Measurements from ENCODE around the gene OGA. TPM values are rescaled to one million over a fixed set of nuclear protein-coding genes. Genes with fewer than 3 reads are reported as not detected.

The OGA gene
- total and polyA plus RNA-seq, 2 donors (not counting 3 experiments of a cell fraction or from before 2014, with no cell fraction given) = 30.8 to 118 TPM

DNA sequence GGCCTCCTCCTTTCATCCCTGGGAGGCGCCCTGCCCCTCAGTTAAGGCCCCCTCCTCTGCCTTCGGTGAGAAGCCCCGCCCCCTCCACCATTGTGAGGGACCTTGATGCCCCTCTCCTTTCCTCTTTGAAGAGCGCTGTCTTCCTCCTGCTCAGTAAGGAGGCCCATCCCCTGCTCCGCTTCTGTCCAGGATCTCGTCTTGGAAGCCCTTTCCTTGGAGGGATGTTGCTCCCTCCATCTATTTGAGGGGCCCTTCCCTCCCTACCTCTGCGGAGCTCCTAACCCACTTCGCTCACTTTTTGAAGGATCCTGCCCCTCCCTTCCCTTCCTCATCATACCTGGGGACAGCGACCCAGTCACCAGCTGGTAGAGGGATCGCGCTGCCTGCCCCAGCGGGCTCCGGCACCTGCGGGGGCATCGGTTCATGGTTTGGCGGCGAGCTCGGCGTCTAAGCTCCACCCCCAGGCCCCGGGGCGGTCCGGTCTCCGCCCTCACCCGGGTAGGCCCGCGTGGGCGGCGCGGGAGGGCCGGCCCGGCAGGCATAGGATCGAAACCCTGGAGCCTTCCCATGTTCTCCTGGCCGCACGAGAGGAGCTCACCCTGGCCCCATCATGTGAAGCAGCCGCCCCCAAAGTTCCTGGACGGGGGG is 21.3 kb upstream of the OGA start:
- Histone ChIP-seq H3K4me2 (ENCODE audit: insufficient read depth, low read length) (peak overlapping the region; percentile 76), H2AFZ (ENCODE audit: low read depth, low read length) (peak overlapping the region; percentile 24), H3K27ac (ENCODE audit: insufficient read depth, low read depth, low read length) (no peak overlapping the region), H3K4me1 (ENCODE audit: control insufficient read depth, extremely low read depth, insufficient read depth, low read length) (peaks cover 13% of the 10 kb centered on the region), H3K27me3 (ENCODE audit: control insufficient read depth in 2 of 2, insufficient read depth in 2 of 2, low read length in 2 of 2) (no peaks in the 10 kb centered on the region), H3K9me1 (replicated peaks; ENCODE audit: control insufficient read depth, extremely low read depth, insufficient read depth, low read length) (no peaks in the 10 kb centered on the region), H3K9ac (replicated peaks; ENCODE audit: extremely low read depth, insufficient read depth, low read length) (no peak overlapping the region), H3K9me3 (replicated peaks; ENCODE audit: control insufficient read depth, insufficient read depth, low read length) (no peaks in the 10 kb centered on the region), H3K36me3 (ENCODE audit: control insufficient read depth in 2 of 2, extremely low read depth in 1 of 2, insufficient read depth in 2 of 2, low read length in 2 of 2) (no peaks in the 10 kb centered on the region), H3K79me2 (ENCODE audit: control insufficient read depth, insufficient read depth, low read length) (no peaks in the 10 kb centered on the region), H4K20me1 (replicated peaks; ENCODE audit: control insufficient read depth, extremely low read depth, insufficient read depth, low read length) (no peaks in the 10 kb centered on the region), H3K4me3 (replicated peaks in 1 of 3; ENCODE audit: insufficient read depth in 1 of 3, low read depth in 1 of 3, low read length in 3 of 3) (peak overlapping the region; percentile 1 to 7 (median 6))
- ChIA-PET POLR2A (interaction anchor here (0.6 kb wide), 2 partner anchors 38 to 45 kb away, joined by 3 read pairs; no protein-coding TSS in a partner anchor), CTCF (interaction anchor here (1.1 to 10.5 kb wide), 15 partner anchors 9 to 234 kb away, joined by 4 to 742 read pairs (median 27); partner anchors contain the start of gene OGA)
- DNase-seq (ENCODE audit: low read depth, low spot score) = no peak
- intact Hi-C loops (cut with micrococcal nuclease) (loop anchor here (1.0 to 2.0 kb wide), 6 partner anchors 8 to 234 kb away; partner anchors contain the start of gene HPS6), dilution Hi-C loops (cut with MboI; ENCODE audit: extremely low pct_ligation_motif_present, low sequenced_read_pairs) (no loop called here)
- no TSS peak for BruUV-seq (replicated peaks)
- peak; percentile 62 for FAIRE-seq
- TF ChIP-seq POLR2A (IDR thresholded peaks at IDR 0.05; ENCODE audit: low read depth, low read length) (no peak), EZH2 (IDR thresholded peaks at IDR 0.05; ENCODE audit: borderline replicate concordance, low read depth, low read length, severe bottlenecking) (no peak), JUN (IDR thresholded peaks at IDR 0.05; ENCODE audit: borderline replicate concordance, insufficient read depth, insufficient read length, low read depth) (no peak), FOS (IDR thresholded peaks at IDR 0.05; ENCODE audit: borderline replicate concordance, insufficient read depth, low read length) (no peak), MYC (IDR thresholded peaks at IDR 0.05; ENCODE audit: low read depth, low read length) (no peak), POLR2AphosphoS5 (IDR thresholded peaks at IDR 0.05; ENCODE audit: insufficient read depth, low read depth, low read length) (no peak), GATA2 (IDR thresholded peaks at IDR 0.05; ENCODE audit: insufficient read depth, insufficient read length, low read depth, low read length) (no peak)
- TF ChIP-seq, protein P1, sequence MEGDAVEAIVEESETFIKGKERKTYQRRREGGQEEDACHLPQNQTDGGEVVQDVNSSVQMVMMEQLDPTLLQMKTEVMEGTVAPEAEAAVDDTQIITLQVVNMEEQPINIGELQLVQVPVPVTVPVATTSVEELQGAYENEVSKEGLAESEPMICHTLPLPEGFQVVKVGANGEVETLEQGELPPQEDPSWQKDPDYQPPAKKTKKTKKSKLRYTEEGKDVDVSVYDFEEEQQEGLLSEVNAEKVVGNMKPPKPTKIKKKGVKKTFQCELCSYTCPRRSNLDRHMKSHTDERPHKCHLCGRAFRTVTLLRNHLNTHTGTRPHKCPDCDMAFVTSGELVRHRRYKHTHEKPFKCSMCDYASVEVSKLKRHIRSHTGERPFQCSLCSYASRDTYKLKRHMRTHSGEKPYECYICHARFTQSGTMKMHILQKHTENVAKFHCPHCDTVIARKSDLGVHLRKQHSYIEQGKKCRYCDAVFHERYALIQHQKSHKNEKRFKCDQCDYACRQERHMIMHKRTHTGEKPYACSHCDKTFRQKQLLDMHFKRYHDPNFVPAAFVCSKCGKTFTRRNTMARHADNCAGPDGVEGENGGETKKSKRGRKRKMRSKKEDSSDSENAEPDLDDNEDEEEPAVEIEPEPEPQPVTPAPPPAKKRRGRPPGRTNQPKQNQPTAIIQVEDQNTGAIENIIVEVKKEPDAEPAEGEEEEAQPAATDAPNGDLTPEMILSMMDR (IDR thresholded peaks at IDR 0.05; ENCODE audit: extremely low read depth in 1 of 2, insufficient read depth in 1 of 2, low read depth in 1 of 2, low read length in 2 of 2) = no peak
